Measurements from ENCODE around the gene DOCK10.

DOCK10 gene

GRCh38 chr2:224875153-224875552, 167.1 kb downstream of the DOCK10 start:
- peaks cover 87% of the 10 kb centered on the region for H3K36me3 Mint-ChIP-seq (ENCODE audit: low read depth)
- no peak for ATAC-seq
- no peaks in the 10 kb centered on the region for H3K27me3 Mint-ChIP-seq
- no peak overlapping the region for H3K27ac Mint-ChIP-seq
- H3K4me1 Mint-ChIP-seq, result peaks cover 17% of the 10 kb centered on the region
- H3K9me3 Mint-ChIP-seq, result peaks cover 13% of the 10 kb centered on the region
- DNase-seq, result no peak
- H3K4me3 Mint-ChIP-seq, result no peak overlapping the region

GRCh38 chr2:224871813-224872212, 170.5 kb downstream of the DOCK10 start:
- peaks cover 17% of the 10 kb centered on the region for H3K9me3 Mint-ChIP-seq
- no peak overlapping the region for H3K27ac Mint-ChIP-seq
- peaks cover 15% of the 10 kb centered on the region for H3K4me1 Mint-ChIP-seq
- H3K27me3 Mint-ChIP-seq, result no peaks in the 10 kb centered on the region
- H3K36me3 Mint-ChIP-seq (ENCODE audit: low read depth), result peaks cover 87% of the 10 kb centered on the region
- ATAC-seq (no peak), DNase-seq (no peak)
- no peak overlapping the region for H3K4me3 Mint-ChIP-seq

GRCh38 chr2:224870341-224870740, 171.9 kb downstream of the DOCK10 start:
- Mint-ChIP-seq H3K9me3 (peaks cover 17% of the 10 kb centered on the region), H3K36me3 (ENCODE audit: low read depth) (peaks cover 82% of the 10 kb centered on the region), H3K4me3 (no peak overlapping the region), H3K27ac (no peak overlapping the region), H3K4me1 (peaks cover 10% of the 10 kb centered on the region), H3K27me3 (no peaks in the 10 kb centered on the region)
- ATAC-seq, result no peak
- DNase-seq, result no peak

GRCh38 chr2:224869601-224870233, 172.6 kb downstream of the DOCK10 start:
- peaks cover 17% of the 10 kb centered on the region for H3K9me3 Mint-ChIP-seq
- DNase-seq (no peak), ATAC-seq (no peak)
- H3K27me3 Mint-ChIP-seq, result no peaks in the 10 kb centered on the region
- peaks cover 10% of the 10 kb centered on the region for H3K4me1 Mint-ChIP-seq
- H3K27ac Mint-ChIP-seq, result no peak overlapping the region
- H3K4me3 Mint-ChIP-seq, result no peak overlapping the region
- H3K36me3 Mint-ChIP-seq (ENCODE audit: low read depth), result peaks cover 83% of the 10 kb centered on the region

- Mint-ChIP-seq H3K27me3 (no peaks in the 10 kb centered on the region), H3K36me3 (ENCODE audit: low read depth) (peaks cover 68% of the 10 kb centered on the region), H3K27ac (peak overlapping the region; percentile 9), H3K4me3 (no peak overlapping the region), H3K9me3 (peaks cover 3% of the 10 kb centered on the region), H3K4me1 (peaks cover 2% of the 10 kb centered on the region)
- DNase-seq (no peak), ATAC-seq (no peak)
Measured at GRCh38 chr2:224865016-224865415, 177.3 kb downstream of the DOCK10 start.

GRCh38 chr2:224861266-224861665, 181.0 kb downstream of the DOCK10 start:
- Mint-ChIP-seq H3K9me3 (no peaks in the 10 kb centered on the region), H3K36me3 (ENCODE audit: low read depth) (peaks cover 63% of the 10 kb centered on the region), H3K27ac (peak overlapping the region; percentile 32), H3K4me3 (no peak overlapping the region), H3K4me1 (no peaks in the 10 kb centered on the region), H3K27me3 (no peaks in the 10 kb centered on the region)
- no peak for DNase-seq
- no peak for ATAC-seq

GRCh38 chr2:224860786-224861185, 181.5 kb downstream of the DOCK10 start:
- DNase-seq (no peak), ATAC-seq (no peak)
- peaks cover 63% of the 10 kb centered on the region for H3K36me3 Mint-ChIP-seq (ENCODE audit: low read depth)
- H3K27me3 Mint-ChIP-seq, result no peaks in the 10 kb centered on the region
- no peaks in the 10 kb centered on the region for H3K4me1 Mint-ChIP-seq
- H3K27ac Mint-ChIP-seq, result no peak overlapping the region
- no peak overlapping the region for H3K4me3 Mint-ChIP-seq
- no peaks in the 10 kb centered on the region for H3K9me3 Mint-ChIP-seq

GRCh38 chr2:224851811-224852210, 190.5 kb downstream of the DOCK10 start:
- H3K36me3 Mint-ChIP-seq (ENCODE audit: low read depth), result peaks cover 70% of the 10 kb centered on the region

GRCh38 chr2:224850081-224850480, 192.2 kb downstream of the DOCK10 start:
- H3K27ac Mint-ChIP-seq, result no peak overlapping the region

More at GRCh38 chr2:224851811-224852210, 190.5 kb downstream of the DOCK10 start:
- no peak overlapping the region for H3K27ac Mint-ChIP-seq
- DNase-seq, result no peak
- no peaks in the 10 kb centered on the region for H3K27me3 Mint-ChIP-seq
- H3K4me1 Mint-ChIP-seq, result peaks cover 14% of the 10 kb centered on the region
- no peaks in the 10 kb centered on the region for H3K9me3 Mint-ChIP-seq
- ATAC-seq, result no peak
- H3K4me3 Mint-ChIP-seq, result no peak overlapping the region

GRCh38 chr2:224849264-224849663, 193.0 kb downstream of the DOCK10 start:
- ATAC-seq, result no peak
- Mint-ChIP-seq H3K27me3 (no peaks in the 10 kb centered on the region), H3K4me1 (peaks cover 14% of the 10 kb centered on the region), H3K36me3 (ENCODE audit: low read depth) (peaks cover 71% of the 10 kb centered on the region), H3K9me3 (no peaks in the 10 kb centered on the region), H3K27ac (no peak overlapping the region), H3K4me3 (no peak overlapping the region)
- DNase-seq, result no peak

More at GRCh38 chr2:224850081-224850480, 192.2 kb downstream of the DOCK10 start:
- Mint-ChIP-seq H3K4me1 (peaks cover 14% of the 10 kb centered on the region), H3K4me3 (no peak overlapping the region), H3K36me3 (ENCODE audit: low read depth) (peaks cover 68% of the 10 kb centered on the region), H3K9me3 (no peaks in the 10 kb centered on the region), H3K27me3 (no peaks in the 10 kb centered on the region)
- ATAC-seq (peak; percentile 43), DNase-seq (no peak)

GRCh38 chr2:224847961-224848850, 194.1 kb downstream of the DOCK10 start:
- Mint-ChIP-seq H3K27me3 (no peaks in the 10 kb centered on the region), H3K36me3 (ENCODE audit: low read depth) (peaks cover 77% of the 10 kb centered on the region), H3K27ac (no peak overlapping the region), H3K4me1 (peaks cover 14% of the 10 kb centered on the region), H3K9me3 (no peaks in the 10 kb centered on the region), H3K4me3 (no peak overlapping the region)
- DNase-seq, result no peak
- ATAC-seq, result no peak

- Mint-ChIP-seq H3K27me3 (no peaks in the 10 kb centered on the region), H3K27ac (no peak overlapping the region), H3K4me3 (no peak overlapping the region), H3K36me3 (ENCODE audit: low read depth) (peaks cover 81% of the 10 kb centered on the region), H3K4me1 (peaks cover 14% of the 10 kb centered on the region), H3K9me3 (no peaks in the 10 kb centered on the region)
- ATAC-seq (no peak), DNase-seq (no peak)
Measured at GRCh38 chr2:224847381-224847780, 194.9 kb downstream of the DOCK10 start.

- Mint-ChIP-seq H3K9me3 (no peaks in the 10 kb centered on the region), H3K36me3 (ENCODE audit: low read depth) (peaks cover 82% of the 10 kb centered on the region), H3K4me1 (peaks cover 14% of the 10 kb centered on the region), H3K27ac (no peak overlapping the region), H3K4me3 (no peak overlapping the region), H3K27me3 (no peaks in the 10 kb centered on the region)
- no peak for DNase-seq
- ATAC-seq, result no peak
Measured at GRCh38 chr2:224846686-224847085, 195.6 kb downstream of the DOCK10 start.

- peaks cover 14% of the 10 kb centered on the region for H3K4me1 Mint-ChIP-seq
- DNase-seq, result no peak
- no peak overlapping the region for H3K27ac Mint-ChIP-seq
- peaks cover 83% of the 10 kb centered on the region for H3K36me3 Mint-ChIP-seq (ENCODE audit: low read depth)
- H3K9me3 Mint-ChIP-seq, result no peaks in the 10 kb centered on the region
- no peak for ATAC-seq
- H3K4me3 Mint-ChIP-seq, result no peak overlapping the region
- H3K27me3 Mint-ChIP-seq, result no peaks in the 10 kb centered on the region
Measured at GRCh38 chr2:224846161-224846560, 196.1 kb downstream of the DOCK10 start.

GRCh38 chr2:224843141-224843540, 199.1 kb downstream of the DOCK10 start:
- Mint-ChIP-seq H3K9me3 (no peaks in the 10 kb centered on the region), H3K27me3 (no peaks in the 10 kb centered on the region), H3K4me3 (no peak overlapping the region), H3K27ac (no peak overlapping the region), H3K36me3 (ENCODE audit: low read depth) (peaks cover 81% of the 10 kb centered on the region), H3K4me1 (no peaks in the 10 kb centered on the region)
- DNase-seq (no peak), ATAC-seq (no peak)
